Keratinocyte (primary cell): Measurements from ENCODE around the gene ACAD9. TPM values are rescaled to one million over a fixed set of nuclear protein-coding genes. Genes with fewer than 3 reads are reported as not detected.

Experiments
- DNase-seq: peaks from one replicate; pipeline ENCODE4 v3.0.0-alpha.2; 2011; ENCODE audit warnings: low read depth, missing footprints, low spot score
- FAIRE-seq: peaks from 2 replicates; lab custom pipeline; 2011; peaks lifted over from hg19 to GRCh38; lab: Jason Lieb, UNC
- H2AFZ ChIP-seq: 2 replicates; pipeline ENCODE4 v1.6.0; 2012; ENCODE audit warnings: low read length, control low read depth, inconsistent platforms; ENCODE audit not compliant: control insufficient read depth
- H3K27ac ChIP-seq: 2 replicates; pipeline ENCODE4 v1.5.1; 2011; ENCODE audit warnings: low read length; ENCODE audit not compliant: control insufficient read depth, insufficient read depth
- H3K27me3 ChIP-seq: 3 replicates; pipeline ENCODE4 v1.6.0; 2011; ENCODE audit warnings: low read length; ENCODE audit not compliant: control insufficient read depth, insufficient read depth; ENCODE audit errors: extremely low read depth
- H3K36me3 ChIP-seq, 2 experiments: 2 replicates in 1 of 2; 3 replicates in 1 of 2; pipeline ENCODE4 v1.5.1; 2011; ENCODE audit warnings: low read length in 2 of 2, mild to moderate bottlenecking in 1 of 2; ENCODE audit not compliant: control insufficient read depth in 2 of 2, insufficient read depth in 2 of 2; ENCODE audit errors: extremely low read depth in 1 of 2
- H3K4me1 ChIP-seq: 3 replicates; pipeline ENCODE4 v1.5.1; 2011; ENCODE audit warnings: low read length; ENCODE audit not compliant: control insufficient read depth, insufficient read depth; ENCODE audit errors: extremely low read depth
- H3K4me2 ChIP-seq: 3 replicates; pipeline ENCODE4 v1.6.0; 2011; ENCODE audit warnings: low read depth, low read length; ENCODE audit not compliant: control insufficient read depth, insufficient read depth; ENCODE audit errors: extremely low read depth
- H3K4me3 ChIP-seq, 3 experiments: fragments of 200-600 bp in 1 of 3; sonication (generic) in 1 of 3; 2 replicates in 2 of 3; 3 replicates in 1 of 3; pipeline ENCODE4 v1.5.1; 2011 to 2016; ENCODE audit warnings: low read length in 3 of 3, mild to moderate bottlenecking in 3 of 3, control low read depth in 2 of 3, inconsistent platforms in 1 of 3, low read depth in 1 of 3, mixed read lengths in 1 of 3, mixed run types in 1 of 3, moderate library complexity in 1 of 3; ENCODE audit not compliant: control insufficient read depth in 2 of 3, insufficient read depth in 2 of 3; ENCODE audit errors: extremely low read depth in 1 of 3
- H3K79me2 ChIP-seq: 2 replicates; pipeline ENCODE4 v1.6.0; 2012; ENCODE audit warnings: low read length; ENCODE audit not compliant: control insufficient read depth, insufficient read depth
- H3K9ac ChIP-seq: 3 replicates; pipeline ENCODE4 v1.6.0; 2011; ENCODE audit warnings: low read length; ENCODE audit not compliant: control insufficient read depth, insufficient read depth; ENCODE audit errors: extremely low read depth
- H3K9me1 ChIP-seq: 3 replicates; pipeline ENCODE4 v1.6.0; 2011; ENCODE audit warnings: low read length; ENCODE audit not compliant: control insufficient read depth, insufficient read depth; ENCODE audit errors: extremely low read depth
- H3K9me3 ChIP-seq: 2 replicates; pipeline ENCODE4 v1.5.1; 2012; ENCODE audit warnings: low read depth, low read length; ENCODE audit not compliant: control insufficient read depth
- H4K20me1 ChIP-seq: 3 replicates; pipeline ENCODE4 v1.6.0; 2011; ENCODE audit warnings: low read length; ENCODE audit not compliant: control insufficient read depth, insufficient read depth; ENCODE audit errors: extremely low read depth
- EZH2 ChIP-seq: IDR thresholded peaks from one replicate; pipeline ENCODE4 v1.6.1; 2012; ENCODE audit warnings: inconsistent platforms, mild to moderate bottlenecking, low read length, moderate library complexity
- dilution Hi-C: fragments of 300-500 bp; cut with MboI; formaldehyde crosslinking; loops from one replicate; pipeline ENCODE4 v1.7.0; 2020; ENCODE audit warnings: low sequenced_read_pairs; ENCODE audit not compliant: extremely low pct_ligation_motif_present
- polyA plus RNA-seq, 5 experiments: library from polyadenylated mRNA; depleted of rRNA in 3 of 5; stranded (reverse) in 3 of 5; stranded (forward) in 1 of 5; unstranded in 1 of 5; fragments of >200 nt; gene quantifications; 1 replicate in 1 of 5; 2 replicates in 3 of 5; 3 replicates in 1 of 5; pipeline versions ENCODE4 v1.2.1 to v1.2.3, GENCODE V29; 2011 to 2012; ENCODE audit warnings: missing spikeins in 2 of 5, low read depth in 1 of 5, low replicate concordance in 1 of 5
- TF ChIP-seq, protein P1 (sequence below), 3 experiments: IDR thresholded peaks in 1 of 3; conservative IDR thresholded peaks in 1 of 3; optimal IDR thresholded peaks in 1 of 3; 2 replicates in 2 of 3; 3 replicates in 1 of 3; pipeline versions ENCODE3 to v1.5.1; 2011; ENCODE audit warnings: low read length in 3 of 3, mild to moderate bottlenecking in 3 of 3, moderate library complexity in 2 of 3, control low read depth in 1 of 3, inconsistent platforms in 1 of 3; ENCODE audit not compliant: insufficient read depth in 2 of 3; ENCODE audit errors: extremely low read depth in 1 of 3

ACAD9 gene
- polyA plus RNA-seq, 1 donor (not counting 4 experiments of a cell fraction or from before 2014, with no cell fraction given), result 36.6 TPM

DNA sequence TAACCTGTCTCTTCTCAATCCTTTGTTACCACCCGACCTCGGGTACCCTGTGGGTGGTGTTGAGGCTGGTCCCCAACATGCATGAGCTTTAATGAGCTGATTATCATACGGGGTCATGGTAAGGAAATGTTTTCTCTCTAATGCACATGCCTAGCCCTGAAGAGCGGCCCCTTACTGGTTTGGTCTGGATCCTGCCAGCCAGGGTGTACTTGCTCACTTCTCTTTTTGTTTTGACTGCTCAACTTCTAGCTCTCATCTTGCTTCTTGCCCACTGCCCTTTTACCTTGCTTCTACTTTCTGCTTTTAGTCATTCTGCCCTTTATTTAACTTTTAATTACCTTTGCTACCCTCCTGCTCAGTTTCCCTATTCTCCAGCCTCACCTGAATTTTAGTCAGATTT lies 44.3 kb upstream of the ACAD9 start:
- TF ChIP-seq, protein P1, sequence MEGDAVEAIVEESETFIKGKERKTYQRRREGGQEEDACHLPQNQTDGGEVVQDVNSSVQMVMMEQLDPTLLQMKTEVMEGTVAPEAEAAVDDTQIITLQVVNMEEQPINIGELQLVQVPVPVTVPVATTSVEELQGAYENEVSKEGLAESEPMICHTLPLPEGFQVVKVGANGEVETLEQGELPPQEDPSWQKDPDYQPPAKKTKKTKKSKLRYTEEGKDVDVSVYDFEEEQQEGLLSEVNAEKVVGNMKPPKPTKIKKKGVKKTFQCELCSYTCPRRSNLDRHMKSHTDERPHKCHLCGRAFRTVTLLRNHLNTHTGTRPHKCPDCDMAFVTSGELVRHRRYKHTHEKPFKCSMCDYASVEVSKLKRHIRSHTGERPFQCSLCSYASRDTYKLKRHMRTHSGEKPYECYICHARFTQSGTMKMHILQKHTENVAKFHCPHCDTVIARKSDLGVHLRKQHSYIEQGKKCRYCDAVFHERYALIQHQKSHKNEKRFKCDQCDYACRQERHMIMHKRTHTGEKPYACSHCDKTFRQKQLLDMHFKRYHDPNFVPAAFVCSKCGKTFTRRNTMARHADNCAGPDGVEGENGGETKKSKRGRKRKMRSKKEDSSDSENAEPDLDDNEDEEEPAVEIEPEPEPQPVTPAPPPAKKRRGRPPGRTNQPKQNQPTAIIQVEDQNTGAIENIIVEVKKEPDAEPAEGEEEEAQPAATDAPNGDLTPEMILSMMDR (optimal IDR thresholded peaks at IDR 0.05 in 1 of 3, IDR thresholded peaks at IDR 0.05 in 1 of 3, conservative IDR thresholded peaks at IDR 0.05 in 1 of 3; ENCODE audit: extremely low read depth in 1 of 3, insufficient read depth in 2 of 3, low read length in 3 of 3), result no peak
- TF ChIP-seq EZH2, result no peak
- Histone ChIP-seq H2AFZ (no peak overlapping the region), H3K9me3 (no peaks in the 10 kb centered on the region)

GRCh38 chr3:128841926-128842920 lies 37.2 kb upstream of the ACAD9 start:
- H3K9ac ChIP-seq, result no peak overlapping the region
- no peaks in the 10 kb centered on the region for H4K20me1 ChIP-seq
- TF ChIP-seq, protein P1 (optimal IDR thresholded peaks at IDR 0.05 in 1 of 3, IDR thresholded peaks at IDR 0.05 in 1 of 3, conservative IDR thresholded peaks at IDR 0.05 in 1 of 3; ENCODE audit: extremely low read depth in 1 of 3, insufficient read depth in 2 of 3, low read length in 3 of 3), result no peak
- TF ChIP-seq EZH2, result no peak
- H3K27ac ChIP-seq, result no peak overlapping the region
- H3K4me3 ChIP-seq, result no peak overlapping the region
- no peak overlapping the region for H3K4me2 ChIP-seq
- no peaks in the 10 kb centered on the region for H3K9me1 ChIP-seq
- peaks cover 6% of the 10 kb centered on the region for H3K4me1 ChIP-seq
- no peaks in the 10 kb centered on the region for H3K9me3 ChIP-seq
- no peaks in the 10 kb centered on the region for H3K79me2 ChIP-seq
- H3K36me3 ChIP-seq, result no peaks in the 10 kb centered on the region
- FAIRE-seq (no peak), DNase-seq (no peak)
- dilution Hi-C loops, result no loop called here
- H2AFZ ChIP-seq, result no peak overlapping the region
- H3K27me3 ChIP-seq, result no peaks in the 10 kb centered on the region

More for the DNA sequence above, 44.3 kb upstream of the ACAD9 start:
- no peak overlapping the region for H3K9ac ChIP-seq
- H3K36me3 ChIP-seq, result no peaks in the 10 kb centered on the region
- H3K4me3 ChIP-seq, result no peak overlapping the region
- dilution Hi-C loops, result no loop called here
- no peak for DNase-seq
- no peaks in the 10 kb centered on the region for H3K79me2 ChIP-seq
- no peaks in the 10 kb centered on the region for H3K4me1 ChIP-seq
- H4K20me1 ChIP-seq, result no peaks in the 10 kb centered on the region
- no peak for FAIRE-seq
- H3K9me1 ChIP-seq, result no peaks in the 10 kb centered on the region
- no peak overlapping the region for H3K27ac ChIP-seq
- no peak overlapping the region for H3K4me2 ChIP-seq
- H3K27me3 ChIP-seq, result no peaks in the 10 kb centered on the region
